Sigmoid colon (tissue), 4 donors: Measurements from ENCODE around the gene IQCK.

Source experiments
- EP300 ChIP-seq, 4 donors: sonication (generic); formaldehyde crosslinking; IDR thresholded peaks; one replicate each; pipeline ENCODE4 v1.6.1; 2017; ENCODE audit warnings: antibody characterized with exemption in 4 of 4
- POLR2A ChIP-seq, 2 donors: fragments of 450-650 bp; IDR thresholded peaks; one replicate each; pipeline ENCODE4 v1.6.1; 2016; ENCODE audit warnings: antibody characterized with exemption in 2 of 2, mild to moderate bottlenecking in 2 of 2, moderate library complexity in 2 of 2
- POLR2AphosphoS5 ChIP-seq, 4 donors: sonication (generic); formaldehyde crosslinking; IDR thresholded peaks; one replicate each; pipeline ENCODE4 v1.6.1; 2017; ENCODE audit warnings: antibody characterized with exemption in 4 of 4
- TF ChIP-seq, protein P1 (sequence below), 4 experiments: fragments of 450-650 bp in 3 of 4; fragments of 200-600 bp in 1 of 4; IDR thresholded peaks; one replicate each; pipeline ENCODE4 v1.5.1; 2016 to 2019; ENCODE audit warnings: antibody characterized with exemption in 4 of 4, mild to moderate bottlenecking in 3 of 4, moderate library complexity in 2 of 4

DNA sequence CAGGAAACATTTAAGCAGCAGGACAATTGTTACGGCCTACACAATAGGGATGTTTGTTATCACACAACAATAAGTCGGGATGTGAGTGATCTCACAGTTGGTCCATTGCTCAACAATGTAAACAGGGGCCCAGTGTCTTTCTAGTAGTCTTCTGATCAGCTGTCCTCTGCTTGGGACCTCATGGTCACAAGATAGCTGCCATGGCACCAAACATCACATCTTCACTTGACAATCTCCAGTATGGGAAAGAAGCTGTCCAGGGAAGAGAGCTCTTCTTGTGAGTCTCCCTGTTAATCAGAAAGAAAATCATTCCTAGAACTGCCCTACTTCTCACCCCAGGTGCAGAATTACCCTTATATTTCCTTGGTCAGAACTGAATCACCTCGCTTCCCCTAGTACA lies 172.8 kb downstream of the IQCK start:
- TF ChIP-seq, protein P1, sequence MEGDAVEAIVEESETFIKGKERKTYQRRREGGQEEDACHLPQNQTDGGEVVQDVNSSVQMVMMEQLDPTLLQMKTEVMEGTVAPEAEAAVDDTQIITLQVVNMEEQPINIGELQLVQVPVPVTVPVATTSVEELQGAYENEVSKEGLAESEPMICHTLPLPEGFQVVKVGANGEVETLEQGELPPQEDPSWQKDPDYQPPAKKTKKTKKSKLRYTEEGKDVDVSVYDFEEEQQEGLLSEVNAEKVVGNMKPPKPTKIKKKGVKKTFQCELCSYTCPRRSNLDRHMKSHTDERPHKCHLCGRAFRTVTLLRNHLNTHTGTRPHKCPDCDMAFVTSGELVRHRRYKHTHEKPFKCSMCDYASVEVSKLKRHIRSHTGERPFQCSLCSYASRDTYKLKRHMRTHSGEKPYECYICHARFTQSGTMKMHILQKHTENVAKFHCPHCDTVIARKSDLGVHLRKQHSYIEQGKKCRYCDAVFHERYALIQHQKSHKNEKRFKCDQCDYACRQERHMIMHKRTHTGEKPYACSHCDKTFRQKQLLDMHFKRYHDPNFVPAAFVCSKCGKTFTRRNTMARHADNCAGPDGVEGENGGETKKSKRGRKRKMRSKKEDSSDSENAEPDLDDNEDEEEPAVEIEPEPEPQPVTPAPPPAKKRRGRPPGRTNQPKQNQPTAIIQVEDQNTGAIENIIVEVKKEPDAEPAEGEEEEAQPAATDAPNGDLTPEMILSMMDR (IDR thresholded peaks at IDR 0.05): no peak
- no peak for TF ChIP-seq POLR2A (IDR thresholded peaks at IDR 0.05)
- no peak for TF ChIP-seq POLR2AphosphoS5 (IDR thresholded peaks at IDR 0.05)
- no peak for TF ChIP-seq EP300 (IDR thresholded peaks at IDR 0.05)
